HG03139 (cell line): ENCODE data around the gene LBHD2.
"Not testable (repeated sequence)": the region's sequence is repeated elsewhere in the genome, so short reads cannot be mapped to it uniquely, and the experiment has no call there.

Source experiments
- ATAC-seq: cut with Tn5 transposase; IDR thresholded peaks from one replicate; pipeline ENCODE4 v1.9.1; 2021; ENCODE audit not compliant: unreplicated experiment

The LBHD2 gene

GRCh38 chr14:103084021-103084919 lies at the start of gene LBHD2:
Gene LBHD2 (plus strand): TSS chr14:103084210. CDS start chr14:103086013, 1,803 bp downstream.
- no peak for ATAC-seq

GRCh38 chr14:103041464-103041863 lies 42.5 kb upstream of the LBHD2 start:
- ATAC-seq: no peak

GRCh38 chr14:103043257-103044015 lies 40.6 kb upstream of the LBHD2 start:
- ATAC-seq: no peak

GRCh38 chr14:103045371-103045869 lies 38.6 kb upstream of the LBHD2 start:
- ATAC-seq: no peak

- not testable (repeated sequence) for ATAC-seq
Observed at GRCh38 chr14:103047453-103047852, 36.6 kb upstream of the LBHD2 start.

- ATAC-seq: no peak
Observed at GRCh38 chr14:103050935-103051334, 33.1 kb upstream of the LBHD2 start.

GRCh38 chr14:103052407-103052806 lies 31.6 kb upstream of the LBHD2 start:
- no peak for ATAC-seq

- ATAC-seq: no peak
Observed at GRCh38 chr14:103055695-103056094, 28.3 kb upstream of the LBHD2 start.

GRCh38 chr14:103056322-103057027 lies 27.5 kb upstream of the LBHD2 start:
- no peak for ATAC-seq

GRCh38 chr14:103057028-103057371 lies 27.0 kb upstream of the LBHD2 start:
- ATAC-seq: no peak

- ATAC-seq: peak; percentile 73
Observed at GRCh38 chr14:103057372-103058163, 26.4 kb upstream of the LBHD2 start, which contains the start of gene CDC42BPB. Gene CDC42BPB (minus strand): TSS chr14:103057549. CDS start chr14:103057173, 376 bp downstream.

- no peak for ATAC-seq
Observed at GRCh38 chr14:103058164-103059055, 25.6 kb upstream of the LBHD2 start.

- ATAC-seq: no peak
Observed at GRCh38 chr14:103059556-103059955, 24.5 kb upstream of the LBHD2 start.

GRCh38 chr14:103061482-103061976 lies 22.5 kb upstream of the LBHD2 start:
- ATAC-seq: no peak

GRCh38 chr14:103064436-103064835 lies 19.6 kb upstream of the LBHD2 start:
- ATAC-seq: no peak

- ATAC-seq: no peak
Observed at GRCh38 chr14:103064978-103065377, 19.0 kb upstream of the LBHD2 start.

GRCh38 chr14:103065861-103066260 lies 18.1 kb upstream of the LBHD2 start:
- no peak for ATAC-seq

GRCh38 chr14:103066399-103066798 lies 17.6 kb upstream of the LBHD2 start:
- no peak for ATAC-seq
